OCI-LY3 (cell line): Measurements from ENCODE around the gene SLC25A51.

Experiments
- H2AFZ ChIP-seq: fragments of 200-600, 300-600 bp; shearing (Covaris generic); 2 replicates; pipeline ENCODE4 v1.6.0; 2014; ENCODE audit warnings: antibody characterized with exemption, low read depth, low read length
- H3K27ac ChIP-seq: fragments of 200-600, 300-600 bp; sonication (generic); 2 replicates; pipeline ENCODE4 v1.5.1; 2014; ENCODE audit warnings: mild to moderate bottlenecking, low read length, moderate library complexity, mixed read lengths
- H3K27me3 ChIP-seq: fragments of 200-600, 300-600 bp; sonication (generic); 2 replicates; pipeline ENCODE4 v1.6.1; 2014; ENCODE audit warnings: low read depth, low read length, mixed read lengths
- H3K36me3 ChIP-seq: fragments of 200-600, 300-600 bp; sonication (generic); replicated peaks from 2 replicates; pipeline ENCODE3; 2014; ENCODE audit warnings: low read depth, low read length, mixed read lengths
- H3K4me1 ChIP-seq: fragments of 300-600, 200-600 bp; sonication (generic); 2 replicates; pipeline ENCODE4 v1.6.1; 2014; ENCODE audit warnings: low read length, mixed read lengths
- H3K4me2 ChIP-seq: fragments of 200-600, 300-600 bp; sonication (generic); 2 replicates; pipeline ENCODE4 v1.6.1; 2014; ENCODE audit warnings: low read length, mixed read lengths
- H3K4me3 ChIP-seq: fragments of 300-600, 200-600 bp; sonication (generic); 2 replicates; pipeline ENCODE4 v1.5.1; 2014; ENCODE audit warnings: antibody characterized with exemption, mild to moderate bottlenecking, low read length, moderate library complexity
- H3K79me2 ChIP-seq: fragments of 300-600, 200-600 bp; shearing (Covaris generic); 2 replicates; pipeline ENCODE4 v1.6.1; 2014; ENCODE audit warnings: mild to moderate bottlenecking, low read length, mixed read lengths
- H3K9ac ChIP-seq: fragments of 300-600, 200-600 bp; shearing (Covaris generic); 2 replicates; pipeline ENCODE4 v1.6.0; 2014; ENCODE audit warnings: mild to moderate bottlenecking, low read length, moderate library complexity
- H3K9me3 ChIP-seq: fragments of 200-600, 300-600 bp; shearing (Covaris generic); 2 replicates; pipeline ENCODE4 v1.6.1; 2014; ENCODE audit warnings: low read length, mixed read lengths; ENCODE audit not compliant: insufficient read depth
- H4K20me1 ChIP-seq: fragments of 200-600, 300-600 bp; sonication (generic); 2 replicates; pipeline ENCODE4 v1.6.1; 2016; ENCODE audit warnings: low read length, mixed read lengths; ENCODE audit not compliant: insufficient read depth
- EZH2phosphoT487 ChIP-seq: fragments of 200-600 bp; shearing (Covaris generic); IDR thresholded peaks from 2 replicates; pipeline ENCODE4 v1.6.1; 2018; ENCODE audit warnings: antibody characterized with exemption, mixed run types, low read depth
- TF ChIP-seq, protein P1 (sequence below): fragments of 200-600, 300-600 bp; sonication (generic); IDR thresholded peaks from 2 replicates; pipeline ENCODE4 v1.5.1; 2014; ENCODE audit warnings: antibody characterized with exemption, low read length, low read depth

SLC25A51 gene

DNA sequence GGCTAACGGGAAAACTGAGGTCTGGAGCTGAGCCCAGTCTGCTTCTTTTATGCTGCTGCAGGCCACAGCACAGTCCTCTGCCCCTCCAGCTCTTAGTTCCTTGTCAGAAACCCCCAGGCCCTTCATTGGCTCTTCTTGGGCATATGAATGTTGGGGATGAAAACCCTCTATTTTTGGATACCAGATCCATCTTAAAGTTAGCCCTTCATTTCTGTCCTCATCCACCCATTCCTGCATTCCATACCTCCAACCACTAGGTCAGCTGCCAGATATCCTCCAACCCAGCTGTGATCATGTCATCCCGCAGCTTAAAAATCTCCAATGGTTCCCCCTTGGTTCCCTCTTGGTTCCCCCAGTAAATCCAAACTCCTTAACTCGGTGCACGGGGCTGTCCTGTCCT lies 1.8 kb upstream of the SLC25A51 start:
- Histone ChIP-seq H3K79me2 (peaks cover 29% of the 10 kb centered on the region), H3K27ac (no peak overlapping the region), H4K20me1 (peaks cover 6% of the 10 kb centered on the region; the same call in 1 of the 2 replicates), H3K27me3 (no peaks in the 10 kb centered on the region), H3K9ac (no peak overlapping the region), H3K4me3 (no peak overlapping the region), H3K4me1 (peaks cover 21% of the 10 kb centered on the region), H3K36me3 (no peaks in the 10 kb centered on the region), H3K4me2 (no peak overlapping the region), H2AFZ (no peak overlapping the region), H3K9me3 (no peaks in the 10 kb centered on the region)
- TF ChIP-seq, protein P1, sequence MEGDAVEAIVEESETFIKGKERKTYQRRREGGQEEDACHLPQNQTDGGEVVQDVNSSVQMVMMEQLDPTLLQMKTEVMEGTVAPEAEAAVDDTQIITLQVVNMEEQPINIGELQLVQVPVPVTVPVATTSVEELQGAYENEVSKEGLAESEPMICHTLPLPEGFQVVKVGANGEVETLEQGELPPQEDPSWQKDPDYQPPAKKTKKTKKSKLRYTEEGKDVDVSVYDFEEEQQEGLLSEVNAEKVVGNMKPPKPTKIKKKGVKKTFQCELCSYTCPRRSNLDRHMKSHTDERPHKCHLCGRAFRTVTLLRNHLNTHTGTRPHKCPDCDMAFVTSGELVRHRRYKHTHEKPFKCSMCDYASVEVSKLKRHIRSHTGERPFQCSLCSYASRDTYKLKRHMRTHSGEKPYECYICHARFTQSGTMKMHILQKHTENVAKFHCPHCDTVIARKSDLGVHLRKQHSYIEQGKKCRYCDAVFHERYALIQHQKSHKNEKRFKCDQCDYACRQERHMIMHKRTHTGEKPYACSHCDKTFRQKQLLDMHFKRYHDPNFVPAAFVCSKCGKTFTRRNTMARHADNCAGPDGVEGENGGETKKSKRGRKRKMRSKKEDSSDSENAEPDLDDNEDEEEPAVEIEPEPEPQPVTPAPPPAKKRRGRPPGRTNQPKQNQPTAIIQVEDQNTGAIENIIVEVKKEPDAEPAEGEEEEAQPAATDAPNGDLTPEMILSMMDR: no peak
- no peak for TF ChIP-seq EZH2phosphoT487

DNA sequence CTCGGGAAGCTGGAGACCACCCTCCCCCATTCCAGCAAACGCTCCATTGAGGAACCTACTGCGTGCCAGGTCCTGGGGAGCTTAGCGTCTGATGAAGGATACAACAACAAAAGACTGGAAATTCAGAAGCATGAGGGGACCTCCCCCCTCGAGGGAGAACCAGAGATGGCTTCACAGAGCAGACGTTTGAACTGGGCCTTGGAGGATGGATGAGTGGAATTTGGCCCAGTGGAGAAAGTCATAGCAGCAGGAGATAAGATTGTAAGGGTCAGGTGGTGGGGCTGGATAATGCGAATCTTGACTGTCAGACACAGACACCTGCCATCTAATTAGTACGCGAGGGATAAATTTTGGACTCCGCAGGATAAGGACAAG lies 1.2 kb upstream of the SLC25A51 start:
- H3K27me3 ChIP-seq: no peaks in the 10 kb centered on the region
- H3K9me3 ChIP-seq: no peaks in the 10 kb centered on the region
- no peak overlapping the region for H2AFZ ChIP-seq
- peaks cover 35% of the 10 kb centered on the region for H3K79me2 ChIP-seq
- peaks cover 21% of the 10 kb centered on the region for H3K4me1 ChIP-seq
- peaks cover 6% of the 10 kb centered on the region; the same call in 1 of the 2 replicates for H4K20me1 ChIP-seq
- no peaks in the 10 kb centered on the region for H3K36me3 ChIP-seq
- H3K27ac ChIP-seq: no peak overlapping the region
- H3K9ac ChIP-seq: no peak overlapping the region
- 0 out of 2 replicates have a peak overlapping the region, but pooled peaks have one; percentile 83 for H3K4me2 ChIP-seq
- no peak overlapping the region for H3K4me3 ChIP-seq
- TF ChIP-seq, protein P1: no peak
- no peak for TF ChIP-seq EZH2phosphoT487

DNA sequence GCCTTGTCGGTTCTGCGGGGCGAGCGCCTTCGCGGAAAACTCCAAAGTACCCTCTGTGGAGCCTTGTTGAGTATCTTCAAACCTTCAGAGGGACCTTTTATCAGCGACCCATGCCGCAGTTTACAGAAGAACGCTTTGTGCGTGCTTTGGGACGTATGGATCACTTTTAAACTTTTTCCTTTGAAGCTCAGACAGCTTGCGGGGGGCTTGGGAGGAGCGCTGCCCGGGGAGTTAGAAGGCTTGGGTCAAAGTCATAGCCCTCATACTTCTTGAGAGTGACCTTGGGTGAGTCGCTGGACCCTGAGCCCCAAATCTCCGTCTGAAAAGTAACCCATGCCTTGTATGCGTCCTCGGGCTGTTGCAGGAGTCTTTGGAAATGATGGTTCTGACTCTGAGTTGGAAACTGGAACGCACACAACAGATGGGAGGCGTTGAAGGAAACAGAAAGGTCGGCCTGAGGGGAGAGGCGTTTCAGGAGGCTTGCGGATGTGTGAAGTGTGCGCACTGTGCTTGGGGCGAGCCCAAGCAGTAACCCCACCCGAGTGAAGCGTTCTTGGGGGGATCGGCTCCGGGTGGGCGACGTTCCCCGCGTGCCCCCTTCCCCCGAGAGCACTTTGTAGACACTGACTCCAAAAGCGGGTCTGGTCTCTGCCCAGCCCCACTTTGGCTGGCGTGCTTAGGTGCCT lies 661 bp upstream of the SLC25A51 start:
- Histone ChIP-seq H3K36me3 (no peaks in the 10 kb centered on the region), H4K20me1 (peaks cover 6% of the 10 kb centered on the region; the same call in 1 of the 2 replicates), H2AFZ (peak overlapping the region; percentile 92), H3K4me2 (peak overlapping the region; percentile 83), H3K79me2 (peaks cover 37% of the 10 kb centered on the region), H3K27me3 (no peaks in the 10 kb centered on the region), H3K9me3 (no peaks in the 10 kb centered on the region), H3K27ac (peak overlapping the region; percentile 83), H3K4me1 (peaks cover 21% of the 10 kb centered on the region), H3K4me3 (peak overlapping the region; percentile 93), H3K9ac (peak overlapping the region; percentile 86)
- TF ChIP-seq, protein P1: no peak
- TF ChIP-seq EZH2phosphoT487: no peak

DNA sequence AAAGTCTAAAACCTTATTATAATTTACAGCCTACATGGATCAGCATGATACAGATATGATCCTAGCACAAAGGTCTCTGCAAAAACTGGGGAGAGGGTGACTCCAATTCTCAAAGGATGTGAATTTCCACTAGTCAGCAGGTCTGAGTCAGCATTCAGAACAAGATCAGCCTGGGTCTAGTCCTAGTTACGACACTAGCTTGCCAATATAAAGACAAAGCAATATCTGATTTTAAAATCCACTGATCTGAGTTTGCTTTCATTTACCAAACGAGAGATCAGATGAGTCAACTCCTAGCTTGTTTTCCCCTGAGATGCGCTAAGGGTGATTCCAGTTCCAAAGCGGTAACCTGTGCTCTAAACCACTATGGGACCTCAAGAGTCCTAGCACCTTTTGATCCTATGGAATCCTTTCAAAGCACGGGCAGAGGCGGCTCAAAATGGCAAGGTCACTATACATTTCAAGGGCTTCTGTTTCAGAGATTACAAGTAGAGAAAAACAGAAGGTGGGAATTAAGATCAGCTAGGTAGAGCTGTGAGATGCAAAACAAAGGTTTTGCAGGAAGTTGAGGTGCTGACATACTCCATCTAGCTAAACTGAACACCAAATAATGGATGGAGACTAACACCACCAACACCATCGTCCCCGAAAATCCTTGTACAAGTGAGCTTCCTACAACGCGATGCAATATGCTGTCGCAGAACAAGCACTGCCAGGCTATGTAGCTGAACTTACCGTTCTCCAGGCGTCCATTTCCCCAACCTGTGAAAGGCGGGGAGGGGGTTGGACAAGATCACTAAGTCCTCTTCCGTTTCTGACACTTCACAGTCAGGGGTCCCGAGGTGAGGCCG lies 906 bp downstream of the SLC25A51 start:
- peak overlapping the region; percentile 83 for H3K27ac ChIP-seq

More for the DNA sequence above, 906 bp downstream of the SLC25A51 start:
- peaks cover 18% of the 10 kb centered on the region for H3K4me1 ChIP-seq
- peaks cover 6% of the 10 kb centered on the region for H3K36me3 ChIP-seq
- peak overlapping the region; percentile 93 for H3K4me3 ChIP-seq
- TF ChIP-seq EZH2phosphoT487: no peak
- TF ChIP-seq, protein P1: no peak
- peak overlapping the region; percentile 86 for H3K9ac ChIP-seq
- H3K4me2 ChIP-seq: peak overlapping the region; percentile 83
- H3K79me2 ChIP-seq: peaks cover 37% of the 10 kb centered on the region
- peak overlapping the region; percentile 34; the same call in 1 of the 2 replicates for H2AFZ ChIP-seq
- no peaks in the 10 kb centered on the region for H3K9me3 ChIP-seq
- no peaks in the 10 kb centered on the region for H3K27me3 ChIP-seq
- peaks cover 6% of the 10 kb centered on the region; the same call in 1 of the 2 replicates for H4K20me1 ChIP-seq
